ENCODE data around the gene GPR12.

GRCh38 chr13:26727122-26727521 lies 33.5 kb downstream of the GPR12 start:
- TF ChIP-seq CTCF (IDR thresholded peaks at IDR 0.05) (no peak), POLR2A (IDR thresholded peaks at IDR 0.05) (no peak)
